NCI-H82 treated with DMSO at 0.1 percent for 48 hours (cell line): ENCODE results near the gene MINDY4B.

Experiments used
- DNase-seq: peaks from one replicate; lab custom pipeline; 2025; ENCODE audit not compliant: unreplicated experiment; lab: John Stamatoyannopoulos, UW

Gene MINDY4B

DNA sequence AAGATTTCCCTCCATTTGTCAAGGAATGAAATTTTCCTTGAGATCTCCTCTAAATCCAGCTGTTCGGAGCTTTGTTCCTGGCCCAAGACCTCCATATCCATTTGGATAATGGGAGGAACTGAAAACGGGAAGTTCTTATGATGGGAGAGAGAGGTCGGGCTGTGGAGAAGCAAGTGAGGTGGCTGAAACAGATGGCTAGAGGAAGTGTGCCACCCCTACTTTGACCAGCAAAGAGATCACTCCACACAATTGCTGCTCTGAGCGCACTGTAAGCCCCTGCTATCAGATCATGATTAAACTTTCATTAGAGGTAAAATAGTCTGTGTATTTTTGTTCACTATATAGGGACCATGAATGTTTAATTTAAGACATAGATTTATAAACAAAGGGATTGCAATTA is at the start of gene MINDY4B:
Gene MINDY4B, minus strand, starts transcription at position 101 of the 400 bp plus-strand sequence. Its CDS starts 0 bp downstream, at position 101.
- no peak for DNase-seq

DNA sequence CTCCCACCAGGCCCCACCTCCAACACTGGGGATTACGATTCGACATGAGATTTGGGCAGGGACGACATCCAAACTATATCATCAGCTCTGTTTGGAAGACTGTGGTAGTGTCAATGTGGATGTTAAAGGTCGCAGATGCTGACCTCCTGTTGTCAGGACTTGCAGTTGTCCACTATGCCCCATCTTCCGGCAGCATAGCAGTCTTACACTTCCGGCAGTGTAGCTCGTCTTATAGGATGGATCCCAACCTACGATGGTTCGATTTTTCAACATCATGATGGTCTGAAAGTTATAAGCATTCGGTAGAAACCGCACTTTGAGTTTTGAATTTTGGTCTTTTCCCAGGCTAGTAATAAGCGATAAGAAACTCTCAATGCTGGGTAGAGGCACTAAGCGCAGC is 46.7 kb upstream of the MINDY4B start:
- DNase-seq: no peak

DNA sequence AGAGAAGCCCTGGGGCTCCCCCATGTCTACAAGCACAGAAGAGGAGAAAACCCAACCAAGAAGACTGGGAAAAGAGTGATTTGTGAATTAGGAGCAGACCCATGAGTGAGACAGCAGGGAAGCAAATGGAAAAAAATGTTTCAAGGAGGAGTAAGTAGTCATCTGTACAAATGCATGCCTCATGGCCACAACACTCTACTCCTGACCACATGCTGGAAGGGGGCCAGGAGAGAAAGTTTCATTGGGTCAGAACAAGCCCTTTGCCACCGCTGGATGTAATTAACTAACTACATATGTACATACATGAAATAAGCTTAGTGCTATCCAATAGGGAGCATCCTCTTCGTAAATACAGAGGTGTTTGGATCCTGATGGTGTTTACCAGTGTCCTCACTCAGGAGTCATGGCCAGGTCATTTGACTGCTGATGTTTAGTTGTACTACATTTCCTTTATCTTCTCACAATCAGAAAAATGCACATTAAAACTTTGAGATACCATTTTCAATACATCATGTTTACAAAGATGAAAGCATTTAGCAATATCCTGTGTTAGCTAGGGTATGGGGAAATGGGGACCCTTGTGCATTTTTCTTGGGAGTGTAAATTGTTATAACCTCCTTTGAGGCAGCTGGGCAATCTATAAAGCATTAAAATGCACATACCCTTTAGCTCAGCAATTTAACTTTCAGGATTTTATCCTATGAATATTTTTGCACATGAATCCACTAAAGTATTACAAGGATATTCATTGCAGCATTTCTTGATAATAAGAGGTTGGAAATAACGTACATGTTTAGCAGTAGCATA is 40.2 kb upstream of the MINDY4B start:
- DNase-seq: no peak

DNA sequence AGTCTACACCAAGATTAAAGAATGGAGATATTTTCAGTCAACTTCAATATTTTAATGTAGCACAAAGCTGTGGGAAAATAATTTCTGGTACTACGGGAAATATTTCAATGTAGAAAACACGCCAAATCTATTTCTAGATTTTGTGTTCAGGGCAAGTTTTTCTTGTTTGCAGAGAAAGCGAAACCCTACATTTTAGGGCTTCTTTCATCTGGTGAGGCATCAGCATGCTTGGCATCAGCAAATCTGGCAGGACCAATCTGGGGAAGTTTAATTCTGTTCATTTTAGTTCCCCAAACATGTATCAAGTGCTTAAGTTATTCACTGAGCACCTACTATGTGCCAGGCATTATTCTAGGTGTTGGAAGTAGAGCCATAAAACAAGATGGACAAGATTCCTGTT is 37.0 kb upstream of the MINDY4B start:
- no peak for DNase-seq

DNA sequence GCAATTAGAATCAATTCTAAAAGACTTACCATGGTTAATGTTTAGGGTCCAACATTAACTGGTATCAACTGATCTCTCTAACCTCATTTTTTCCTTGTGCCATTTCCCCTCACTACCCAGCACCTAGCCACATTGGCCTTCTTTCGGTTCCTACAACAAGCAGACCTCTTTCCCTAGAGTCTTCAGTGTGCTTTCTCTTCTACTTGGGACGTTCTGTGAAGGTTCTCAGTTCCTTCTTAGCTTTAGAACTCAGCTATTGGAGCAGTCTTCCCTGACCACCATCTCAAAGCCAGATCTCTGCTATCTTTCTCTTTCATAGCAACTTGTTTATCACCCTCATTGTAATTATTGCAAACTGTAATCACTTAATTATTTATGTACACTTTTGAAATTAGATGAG is 31.5 kb upstream of the MINDY4B start:
- no peak for DNase-seq

DNA sequence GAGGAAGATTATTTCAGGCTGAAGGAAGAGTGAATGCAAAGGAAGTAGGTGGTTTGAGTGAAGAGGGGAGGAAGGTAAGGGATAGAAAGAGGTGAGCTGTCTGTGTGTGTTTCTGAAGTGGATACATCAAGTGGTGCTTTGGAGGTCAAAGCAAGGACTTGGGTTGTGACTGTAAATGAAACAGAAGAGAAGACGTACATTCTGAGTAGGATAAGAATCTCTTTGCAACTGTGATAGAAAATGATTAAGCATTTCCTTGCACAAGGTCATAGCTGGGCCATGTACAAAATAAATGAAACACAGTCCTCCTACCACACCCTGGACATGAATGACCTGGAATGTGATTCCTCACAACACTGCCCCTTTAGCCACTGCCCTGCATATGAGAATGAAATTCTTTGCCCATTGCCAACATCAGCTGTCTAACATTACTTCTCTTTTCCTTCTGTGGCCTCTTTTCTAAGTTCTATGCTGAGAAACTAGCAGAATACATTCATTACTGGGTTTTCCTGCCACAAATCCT is 28.3 kb upstream of the MINDY4B start:
- no peak for DNase-seq

DNA sequence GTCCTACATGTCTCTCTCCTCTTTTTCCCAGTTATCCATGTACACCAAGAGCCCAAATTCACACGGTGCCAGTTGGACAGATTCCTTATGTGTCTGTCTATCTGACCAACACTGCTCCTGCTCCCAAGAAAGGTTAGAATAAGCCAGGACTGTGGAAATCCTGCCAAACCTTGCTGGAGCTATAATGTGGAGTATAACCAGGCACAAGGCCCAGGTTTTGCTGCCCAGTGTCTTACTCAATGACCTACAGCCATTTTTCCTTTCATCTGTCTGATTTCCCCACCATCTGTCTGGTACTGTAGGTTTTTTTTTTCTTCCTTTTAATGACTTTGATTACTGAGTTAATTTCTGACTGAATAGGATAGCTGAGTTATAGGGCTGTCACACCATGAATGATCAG is 26.5 kb upstream of the MINDY4B start:
- DNase-seq: no peak

DNA sequence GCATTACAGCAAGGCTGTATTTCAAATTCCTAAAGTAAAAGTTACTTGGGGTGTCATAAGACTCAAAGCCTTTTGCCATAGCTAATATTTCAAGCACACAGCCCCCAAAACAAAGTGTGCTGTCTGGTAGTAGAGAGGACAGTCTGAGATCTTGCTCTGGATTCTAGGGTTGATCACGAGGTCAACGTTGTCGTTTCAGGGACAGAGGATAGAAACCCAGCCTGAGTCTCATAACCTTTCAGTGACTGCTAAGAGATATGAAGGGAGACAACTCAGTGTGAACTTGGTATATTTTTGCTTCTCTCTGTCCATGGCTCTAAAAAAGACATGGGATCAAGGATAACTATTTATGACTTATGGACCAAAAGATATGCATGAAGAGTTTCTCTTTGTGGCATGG is 25.6 kb upstream of the MINDY4B start:
- DNase-seq: no peak

DNA sequence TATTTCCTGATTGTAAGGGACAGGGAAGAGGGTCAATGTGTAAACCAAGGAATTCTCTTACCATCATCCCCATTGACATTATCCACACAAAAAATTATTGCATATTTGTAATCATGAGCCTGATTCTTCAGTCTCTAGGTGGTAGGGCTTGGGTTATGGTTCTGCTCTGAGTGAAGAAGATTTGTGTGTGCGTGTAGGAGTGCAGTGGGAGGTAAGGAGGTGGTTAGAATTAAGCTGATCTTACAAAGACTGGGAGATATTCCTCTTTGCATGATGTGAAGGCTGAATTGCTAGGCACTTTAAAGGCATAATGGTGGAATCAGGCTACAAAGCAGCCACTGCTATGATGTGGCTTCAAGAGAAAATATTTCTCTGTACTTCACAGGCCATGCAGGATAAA is 23.0 kb upstream of the MINDY4B start:
- no peak for DNase-seq

DNA sequence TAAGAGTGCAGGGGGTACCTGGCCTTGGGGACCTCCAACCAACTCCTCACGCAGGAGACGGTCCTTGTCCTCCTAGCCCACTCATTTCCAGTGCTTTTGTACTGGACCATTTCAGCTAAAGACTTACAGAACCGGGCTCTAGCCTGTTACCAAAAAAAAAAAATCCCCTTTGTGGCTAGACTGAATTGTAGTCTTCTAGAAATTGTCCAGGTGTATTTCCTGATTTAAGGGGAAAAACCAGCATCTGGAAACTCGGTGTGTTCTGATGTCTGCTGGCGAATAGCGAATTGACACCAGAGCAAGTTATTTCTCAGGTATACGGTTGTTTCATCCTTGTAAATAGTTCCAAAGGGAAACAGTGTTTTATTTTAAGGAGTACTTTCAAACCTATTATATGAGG is 21.1 kb upstream of the MINDY4B start:
- DNase-seq: no peak

DNA sequence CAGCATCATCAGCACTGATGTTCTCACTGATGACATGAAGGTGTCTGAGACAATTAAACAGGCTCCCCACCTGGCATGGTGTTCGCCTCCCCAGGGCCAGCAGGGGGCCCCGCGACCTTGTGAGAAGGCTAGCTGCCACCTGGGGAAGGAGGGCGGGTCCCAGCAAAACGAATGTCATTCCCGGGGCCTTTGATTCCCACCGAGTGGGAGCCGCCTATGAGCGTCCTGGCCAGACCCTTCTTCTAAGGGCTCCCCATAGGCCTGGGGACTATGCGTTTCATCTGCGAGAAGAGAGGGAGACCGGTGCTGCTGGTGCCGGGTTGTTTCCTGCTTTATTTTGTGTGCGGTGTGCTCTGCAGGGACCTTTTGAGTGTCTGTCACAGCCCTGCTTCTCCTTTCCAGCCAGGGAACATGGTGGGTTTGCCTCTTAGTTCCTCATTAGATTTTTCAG is 20.5 kb upstream of the MINDY4B start:
- no peak for DNase-seq

DNA sequence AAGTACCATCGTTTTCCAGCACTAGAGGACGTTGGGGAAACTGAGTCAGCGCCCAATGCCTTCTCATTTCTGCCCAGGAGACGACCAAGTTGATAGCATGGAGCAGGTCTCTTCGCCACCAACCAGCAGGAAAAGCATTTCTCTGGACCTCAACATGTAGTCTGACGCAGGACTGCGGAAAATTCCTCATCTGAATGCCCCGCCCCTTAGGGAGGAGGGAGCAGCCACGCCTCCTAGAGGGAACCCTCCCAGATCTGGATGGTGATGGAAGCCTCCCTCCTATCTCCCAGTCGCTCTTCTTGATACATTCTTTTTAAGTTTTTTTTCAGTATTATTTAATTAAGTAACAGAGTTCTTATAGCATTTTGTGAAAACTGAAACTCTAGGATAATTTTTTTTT is 17.4 kb upstream of the MINDY4B start:
- no peak for DNase-seq

DNA sequence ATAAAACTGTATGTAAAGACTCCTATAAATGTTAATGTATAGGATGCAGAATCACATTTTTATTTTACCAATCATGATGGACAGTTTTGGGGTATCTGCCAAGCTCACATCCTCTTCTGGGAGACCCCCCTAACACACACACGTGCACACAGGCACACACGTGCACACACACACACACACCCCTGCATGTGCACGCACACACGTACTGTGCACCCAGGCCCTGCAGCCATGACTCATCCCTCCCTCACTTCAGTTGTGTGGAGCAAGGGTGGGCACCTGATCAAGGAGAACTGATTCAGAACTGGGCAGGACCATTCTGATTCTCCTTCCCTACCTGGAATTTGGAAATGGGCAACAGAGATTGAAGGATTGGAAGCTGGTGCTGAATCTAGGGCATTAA is 16.0 kb upstream of the MINDY4B start:
- no peak for DNase-seq

DNA sequence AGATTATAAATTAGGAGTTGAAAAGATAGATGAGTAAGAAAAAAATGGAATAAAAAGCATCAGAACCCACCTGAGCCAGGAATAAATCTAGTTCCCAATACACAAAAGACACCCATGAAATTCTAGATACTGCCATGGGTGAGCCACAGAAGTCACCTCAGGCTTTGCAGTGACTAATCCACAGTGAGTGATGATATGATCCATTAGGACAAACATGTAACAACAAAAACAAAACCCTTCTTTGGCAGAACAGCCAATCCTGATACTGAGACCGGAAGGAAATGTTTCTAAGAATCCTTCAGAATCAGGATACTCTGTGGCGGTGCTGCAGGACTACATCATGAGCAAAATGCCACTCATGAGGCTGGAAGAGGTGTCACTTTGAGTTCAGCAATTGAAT is 15.0 kb upstream of the MINDY4B start:
- no peak for DNase-seq

DNA sequence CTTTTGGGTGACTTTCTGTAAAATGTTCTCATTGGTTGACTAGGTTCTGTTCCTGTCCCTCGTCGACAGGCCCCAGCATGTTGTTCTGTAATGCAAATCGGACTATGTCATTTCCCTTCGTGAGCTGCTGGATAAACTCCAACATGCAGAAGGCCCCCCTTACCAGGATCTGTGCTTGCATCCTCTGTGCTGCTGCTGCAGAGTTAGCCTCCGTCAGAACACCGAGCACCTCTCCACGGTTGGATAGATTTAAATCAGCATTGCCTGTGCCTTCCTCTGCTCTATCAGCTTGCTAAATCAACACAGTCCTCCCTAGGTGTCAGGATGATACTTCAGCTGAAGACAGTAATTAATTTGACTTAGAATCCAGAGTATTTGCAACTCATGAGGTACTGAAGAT is 12.7 kb upstream of the MINDY4B start:
- no peak for DNase-seq

DNA sequence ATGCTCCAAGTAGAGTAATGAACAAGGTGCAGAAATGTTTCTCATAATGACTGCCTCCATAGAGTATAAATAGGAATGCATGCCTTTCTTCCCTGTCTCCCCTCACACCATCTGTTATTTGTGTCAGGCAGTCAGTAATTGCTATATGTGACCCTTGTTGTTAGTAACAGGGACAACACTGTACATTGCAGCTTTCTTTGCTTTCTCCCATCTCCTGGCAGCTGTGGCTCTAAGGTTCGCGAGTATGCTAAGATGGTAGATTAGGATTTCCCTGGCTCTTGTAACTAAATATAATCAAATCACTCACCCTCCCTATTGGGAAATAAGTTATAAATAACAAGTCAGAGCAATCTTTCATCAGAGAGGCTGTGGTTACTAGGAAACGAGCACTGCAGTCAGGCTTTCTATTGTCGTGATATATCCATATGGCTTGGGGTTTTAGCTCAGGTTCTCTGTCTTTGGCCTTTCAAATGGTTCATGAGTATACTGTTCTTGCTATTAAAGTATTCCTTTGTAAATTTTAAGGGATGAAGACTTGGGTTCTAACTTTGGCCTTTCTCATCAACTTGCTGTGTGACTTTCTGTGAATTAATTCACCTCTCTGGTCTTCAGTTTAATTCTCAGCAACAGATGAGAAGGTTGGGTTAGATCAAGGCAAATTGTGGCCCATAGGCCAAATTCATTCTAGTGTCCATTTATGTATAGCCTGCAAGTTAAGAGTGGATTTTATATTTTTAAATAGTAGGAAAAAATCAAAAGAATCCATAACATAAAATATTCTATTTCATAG is 8.1 kb upstream of the MINDY4B start:
- DNase-seq: no peak

DNA sequence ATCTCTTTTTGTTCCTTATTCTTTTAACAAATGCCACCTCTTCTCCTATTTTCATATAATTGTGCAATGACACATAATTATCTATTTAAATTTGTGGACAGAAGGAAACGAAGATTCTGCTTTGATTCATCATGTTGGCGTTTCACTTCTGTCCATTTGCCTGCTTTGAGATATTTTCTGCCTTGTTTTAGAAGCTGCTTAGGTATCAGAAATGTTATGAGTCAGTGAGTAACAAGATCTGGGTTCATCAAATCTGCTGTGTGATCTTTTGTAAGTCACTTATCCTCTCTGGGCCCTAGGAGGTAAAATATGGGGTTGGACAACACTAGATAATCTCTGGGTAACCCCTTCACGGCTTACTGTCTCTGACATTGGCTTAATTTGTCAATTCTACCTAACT is 7.3 kb upstream of the MINDY4B start:
- DNase-seq: no peak

DNA sequence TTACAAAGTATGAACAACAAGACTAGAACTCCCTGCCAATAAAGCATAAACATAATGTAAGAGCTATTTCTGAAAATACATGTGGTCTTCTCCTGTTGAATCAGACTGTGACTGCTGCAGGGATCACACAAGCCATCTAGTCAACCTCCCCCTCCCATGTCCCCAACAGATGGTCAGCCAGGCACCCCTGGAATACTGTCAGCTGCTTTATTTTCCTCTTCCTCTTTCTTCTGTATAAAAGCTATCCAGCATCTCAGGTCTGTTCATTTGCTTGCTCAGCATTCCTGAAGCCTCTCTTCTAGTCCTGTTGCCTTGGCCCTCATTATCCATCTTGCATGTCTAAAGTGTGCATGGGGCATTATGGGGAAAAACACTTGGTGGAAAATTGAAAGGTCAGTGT is 6.5 kb upstream of the MINDY4B start:
- no peak for DNase-seq

DNA sequence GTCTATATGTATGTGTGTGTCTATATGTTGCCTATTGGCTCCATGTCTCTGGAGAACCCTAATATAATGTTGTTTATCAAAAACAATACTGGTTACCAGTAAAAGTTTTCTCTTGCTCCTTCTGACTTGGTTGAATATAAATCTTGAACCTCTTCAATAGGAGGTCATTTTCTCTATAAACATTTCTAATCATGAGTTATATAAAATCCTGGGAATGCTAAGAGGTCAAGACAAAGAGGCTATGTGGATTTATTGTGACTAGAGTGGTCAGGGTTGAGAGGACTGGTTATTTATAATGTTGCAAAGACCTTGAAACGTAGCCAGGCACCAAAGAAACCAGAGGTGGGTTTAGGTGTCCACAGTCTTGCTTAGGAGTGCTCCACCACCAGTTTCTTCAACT is 1.2 kb upstream of the MINDY4B start:
- DNase-seq: no peak

DNA sequence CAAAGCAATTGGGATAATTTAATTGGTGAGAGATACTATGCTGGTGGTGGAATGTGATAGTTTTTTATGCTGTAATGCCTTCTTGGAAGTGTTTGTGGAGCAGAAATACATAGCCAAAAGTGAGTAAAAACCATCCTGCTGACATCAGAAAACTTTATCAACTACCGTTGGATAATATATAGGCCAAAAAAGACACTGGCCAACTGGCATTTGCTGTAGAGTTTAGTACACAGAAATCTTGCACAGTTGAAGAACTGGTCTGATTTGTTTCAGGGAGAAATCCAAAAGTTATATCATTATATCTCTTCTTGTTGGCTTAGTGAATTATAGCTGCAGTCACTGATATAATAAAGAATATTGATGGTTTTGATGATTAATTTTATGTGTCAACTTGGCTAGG is 507 bp upstream of the MINDY4B start:
- no peak for DNase-seq

DNA sequence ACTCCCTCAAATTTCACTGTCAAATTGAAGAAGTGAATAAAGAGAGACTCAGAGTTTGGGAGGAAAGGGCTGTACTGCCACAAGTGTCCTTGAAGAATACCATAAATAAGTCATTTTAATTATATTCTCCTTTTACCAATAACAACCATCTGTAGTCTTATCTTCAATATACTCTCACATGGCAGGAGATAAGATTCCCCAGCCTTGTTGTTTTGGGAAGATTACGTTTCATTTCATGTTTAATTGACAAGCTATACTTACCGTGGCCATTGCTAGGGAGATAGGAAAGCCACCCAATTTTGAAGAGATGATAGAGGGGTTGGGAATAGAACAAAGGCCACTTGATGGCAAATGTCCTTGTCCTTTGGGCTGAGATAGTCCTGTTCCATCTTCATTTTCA is 2.3 kb downstream of the MINDY4B start:
- DNase-seq: no peak

DNA sequence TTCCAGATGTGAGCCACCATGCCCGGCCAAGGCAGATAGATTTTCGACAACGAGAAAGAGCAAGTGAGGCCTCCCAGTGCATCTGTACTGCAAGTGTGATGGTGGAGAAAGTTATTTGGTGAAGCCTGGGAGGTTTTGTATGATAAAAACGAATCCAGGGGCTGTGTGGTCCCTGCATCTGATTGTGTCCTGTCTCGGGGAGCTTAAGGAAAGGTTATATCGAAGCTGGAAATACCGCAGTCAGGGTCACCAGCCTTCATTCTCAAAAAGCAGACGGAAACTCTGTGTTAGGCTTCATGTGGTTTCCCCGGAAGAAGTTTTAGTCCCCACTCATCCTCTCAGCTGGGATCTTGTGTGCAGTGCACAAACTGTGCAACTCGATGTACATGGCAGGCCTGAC is 3.4 kb downstream of the MINDY4B start:
- DNase-seq: no peak
